Effector memory CD8-positive, alpha-beta T cell (primary cell): ENCODE results near the gene HECW1.

Experiments
- ATAC-seq: fragments of 150-1000 bp; cut with Tn5 transposase; replicated peaks from 2 replicates; pipeline ENCODE4 v1.10.0; 2021; ENCODE audit warnings: mild to moderate bottlenecking, moderate library complexity
- DNase-seq, 3 experiments: peaks; one replicate each; pipeline ENCODE4 v3.0.0; 2021
- H3K27ac Mint-ChIP-seq, 2 donors: one replicate each; pipeline ENCODE4 v1.8.0; 2022; ENCODE audit warnings: mild to moderate bottlenecking in 2 of 2, mixed read lengths in 2 of 2, moderate library complexity in 2 of 2
- H3K27me3 Mint-ChIP-seq, 2 donors: one replicate each; pipeline ENCODE4 v1.8.0; 2022; ENCODE audit warnings: mixed read lengths in 2 of 2
- H3K36me3 Mint-ChIP-seq: one replicate; pipeline ENCODE4 v1.8.0; 2022; ENCODE audit warnings: mild to moderate bottlenecking, moderate library complexity, mixed read lengths; ENCODE audit not compliant: insufficient read depth
- H3K4me1 Mint-ChIP-seq, 2 donors: one replicate each; pipeline ENCODE4 v1.8.0; 2022; ENCODE audit warnings: low read depth in 2 of 2, mixed read lengths in 2 of 2
- H3K4me3 Mint-ChIP-seq, 2 donors: one replicate each; pipeline ENCODE4 v1.8.0; 2022; ENCODE audit warnings: mild to moderate bottlenecking in 2 of 2, mixed read lengths in 2 of 2, moderate library complexity in 2 of 2
- H3K9me3 Mint-ChIP-seq, 2 donors: one replicate each; pipeline ENCODE4 v1.8.0; 2022; ENCODE audit warnings: mixed read lengths in 2 of 2

The HECW1 gene

GRCh38 chr7:43384616-43385308, 272.3 kb downstream of the HECW1 start:
- DNase-seq = no peak
- peaks cover 0 to 4% of the 10 kb centered on the region in 2 donors for H3K4me1 Mint-ChIP-seq
- H3K27me3 Mint-ChIP-seq = peaks cover 15 to 47% of the 10 kb centered on the region in 2 donors
- ATAC-seq = no peak
- H3K36me3 Mint-ChIP-seq = peaks cover 3% of the 10 kb centered on the region
- H3K27ac Mint-ChIP-seq = no peak overlapping the region
- no peaks in the 10 kb centered on the region for H3K9me3 Mint-ChIP-seq
- H3K4me3 Mint-ChIP-seq = no peak overlapping the region

- H3K27me3 Mint-ChIP-seq = peaks cover 14 to 43% of the 10 kb centered on the region in 2 donors
- peaks cover 3% of the 10 kb centered on the region for H3K36me3 Mint-ChIP-seq
- ATAC-seq (no peak), DNase-seq (no peak)
- no peaks in the 10 kb centered on the region for H3K9me3 Mint-ChIP-seq
- peaks cover 0 to 4% of the 10 kb centered on the region in 2 donors for H3K4me1 Mint-ChIP-seq
- no peak overlapping the region for H3K27ac Mint-ChIP-seq
- H3K4me3 Mint-ChIP-seq = no peak overlapping the region
Observed at GRCh38 chr7:43385309-43385680, 272.8 kb downstream of the HECW1 start.

- no peak overlapping the region for H3K4me3 Mint-ChIP-seq
- peaks cover 0 to 4% of the 10 kb centered on the region in 2 donors for H3K4me1 Mint-ChIP-seq
- H3K9me3 Mint-ChIP-seq = no peaks in the 10 kb centered on the region
- peaks cover 14 to 43% of the 10 kb centered on the region in 2 donors for H3K27me3 Mint-ChIP-seq
- peaks cover 3% of the 10 kb centered on the region for H3K36me3 Mint-ChIP-seq
- no peak for ATAC-seq
- no peak overlapping the region for H3K27ac Mint-ChIP-seq
- no peak for DNase-seq
Observed at GRCh38 chr7:43385856-43386255, 273.4 kb downstream of the HECW1 start.

- H3K4me1 Mint-ChIP-seq = peaks cover 0 to 4% of the 10 kb centered on the region in 2 donors
- no peaks in the 10 kb centered on the region for H3K9me3 Mint-ChIP-seq
- peaks cover 14 to 43% of the 10 kb centered on the region in 2 donors for H3K27me3 Mint-ChIP-seq
- H3K27ac Mint-ChIP-seq = no peak overlapping the region
- no peak for DNase-seq
- H3K4me3 Mint-ChIP-seq = no peak overlapping the region
- peaks cover 3% of the 10 kb centered on the region for H3K36me3 Mint-ChIP-seq
- no peak for ATAC-seq
Observed at GRCh38 chr7:43387932-43388331, 275.5 kb downstream of the HECW1 start.

DNA sequence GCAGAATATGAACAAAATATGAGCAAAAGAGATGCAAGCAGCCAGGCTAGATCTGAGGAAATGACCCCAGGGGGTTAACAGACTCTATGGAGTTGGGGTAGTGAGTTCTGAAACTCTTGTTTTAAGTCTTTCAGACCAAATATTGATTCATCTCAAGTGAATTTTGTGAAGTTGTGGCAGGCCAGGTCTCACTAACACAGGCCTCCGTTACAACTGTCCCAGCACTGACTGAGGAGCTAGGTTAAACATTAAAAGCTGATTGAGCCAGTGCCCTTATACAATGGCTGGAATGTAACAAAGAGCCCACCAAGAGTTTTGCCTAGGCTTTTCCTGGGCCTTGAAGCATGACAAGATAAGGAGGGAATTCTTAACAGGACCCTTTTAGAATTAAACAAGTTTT, 278.1 kb downstream of the HECW1 start:
- H3K27ac Mint-ChIP-seq = no peak overlapping the region

GRCh38 chr7:43391518-43391917, 279.1 kb downstream of the HECW1 start:
- Mint-ChIP-seq H3K4me3 (no peak overlapping the region), H3K36me3 (no peaks in the 10 kb centered on the region), H3K27ac (no peak overlapping the region), H3K9me3 (no peaks in the 10 kb centered on the region), H3K27me3 (peaks cover 18 to 56% of the 10 kb centered on the region in 2 donors), H3K4me1 (no peaks in the 10 kb centered on the region)
- ATAC-seq (no peak), DNase-seq (no peak)

More for the DNA sequence above, 278.1 kb downstream of the HECW1 start:
- H3K36me3 Mint-ChIP-seq = no peaks in the 10 kb centered on the region
- no peaks in the 10 kb centered on the region for H3K9me3 Mint-ChIP-seq
- peaks cover 25 to 60% of the 10 kb centered on the region in 2 donors for H3K27me3 Mint-ChIP-seq
- no peak overlapping the region for H3K4me3 Mint-ChIP-seq
- ATAC-seq (no peak), DNase-seq (no peak)
- peaks cover 0 to 4% of the 10 kb centered on the region in 2 donors for H3K4me1 Mint-ChIP-seq

GRCh38 chr7:43392638-43393330, 280.3 kb downstream of the HECW1 start:
- peaks cover 24 to 56% of the 10 kb centered on the region in 2 donors for H3K27me3 Mint-ChIP-seq
- no peaks in the 10 kb centered on the region for H3K4me1 Mint-ChIP-seq
- H3K27ac Mint-ChIP-seq = no peak overlapping the region
- DNase-seq (no peak), ATAC-seq (no peak)
- H3K9me3 Mint-ChIP-seq = no peaks in the 10 kb centered on the region
- H3K36me3 Mint-ChIP-seq = no peaks in the 10 kb centered on the region
- no peak overlapping the region for H3K4me3 Mint-ChIP-seq

DNA sequence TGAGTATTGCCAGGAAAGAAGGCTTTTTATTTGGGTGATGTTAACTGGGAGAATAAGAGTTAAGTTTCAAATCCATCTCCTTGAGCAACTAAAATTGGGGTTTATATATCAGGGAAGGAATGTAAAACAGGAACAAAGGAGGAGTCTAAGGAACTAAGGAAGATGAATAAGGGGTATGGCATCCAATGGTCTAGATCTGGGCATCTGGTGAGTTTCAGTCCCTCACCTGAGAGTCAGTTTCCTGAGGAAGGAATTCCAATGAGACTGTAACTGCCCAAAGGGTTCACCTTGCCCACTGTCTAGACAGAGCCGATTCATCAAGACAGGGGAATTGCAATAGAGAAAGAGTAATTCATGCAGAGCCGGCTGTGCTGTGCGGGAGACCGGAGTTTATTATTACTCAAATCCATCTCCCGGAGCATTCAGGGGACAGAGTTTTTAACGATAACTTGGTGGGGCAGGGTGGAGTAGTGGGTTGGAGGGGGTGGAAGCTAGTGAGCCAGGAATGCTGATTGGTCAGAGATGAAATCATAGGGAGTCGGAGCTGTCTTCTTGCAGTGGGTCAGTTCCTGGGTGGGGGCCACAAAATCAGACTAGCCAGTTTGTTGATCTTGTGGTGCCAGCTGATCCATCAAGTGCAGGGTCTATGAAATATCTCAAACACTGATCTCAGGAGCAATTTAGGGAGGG, 282.1 kb downstream of the HECW1 start:
- DNase-seq = no peak

DNA sequence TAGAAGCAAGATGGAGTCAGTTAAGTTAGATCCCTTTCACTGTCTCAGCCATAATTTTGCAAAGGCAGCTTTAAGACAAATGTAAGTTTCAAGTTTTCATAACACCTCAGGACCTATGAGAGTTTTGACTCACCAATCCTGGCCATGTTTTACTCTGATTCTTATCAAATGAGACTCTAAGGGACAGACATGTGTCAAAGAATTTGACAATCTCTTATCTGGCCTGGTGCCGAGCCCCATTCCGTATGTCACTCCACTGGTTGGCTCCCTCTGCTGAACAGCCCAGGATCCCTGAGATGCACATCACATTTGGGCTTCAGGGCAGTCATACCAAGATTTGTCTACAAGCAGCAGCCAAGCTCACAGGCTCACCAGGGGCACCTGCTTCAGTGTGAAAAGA, 282.9 kb downstream of the HECW1 start:
- DNase-seq = no peak
- Mint-ChIP-seq H3K27me3 (peaks cover 29 to 59% of the 10 kb centered on the region in 2 donors), H3K36me3 (no peaks in the 10 kb centered on the region), H3K27ac (no peak overlapping the region), H3K4me1 (no peaks in the 10 kb centered on the region), H3K4me3 (no peak overlapping the region), H3K9me3 (no peaks in the 10 kb centered on the region)
- ATAC-seq = no peak

More for the DNA sequence above, 282.1 kb downstream of the HECW1 start:
- H3K36me3 Mint-ChIP-seq = no peaks in the 10 kb centered on the region
- no peaks in the 10 kb centered on the region for H3K4me1 Mint-ChIP-seq
- peaks cover 29 to 56% of the 10 kb centered on the region in 2 donors for H3K27me3 Mint-ChIP-seq
- ATAC-seq = no peak
- no peaks in the 10 kb centered on the region for H3K9me3 Mint-ChIP-seq
- no peak overlapping the region for H3K4me3 Mint-ChIP-seq
- no peak overlapping the region for H3K27ac Mint-ChIP-seq

DNA sequence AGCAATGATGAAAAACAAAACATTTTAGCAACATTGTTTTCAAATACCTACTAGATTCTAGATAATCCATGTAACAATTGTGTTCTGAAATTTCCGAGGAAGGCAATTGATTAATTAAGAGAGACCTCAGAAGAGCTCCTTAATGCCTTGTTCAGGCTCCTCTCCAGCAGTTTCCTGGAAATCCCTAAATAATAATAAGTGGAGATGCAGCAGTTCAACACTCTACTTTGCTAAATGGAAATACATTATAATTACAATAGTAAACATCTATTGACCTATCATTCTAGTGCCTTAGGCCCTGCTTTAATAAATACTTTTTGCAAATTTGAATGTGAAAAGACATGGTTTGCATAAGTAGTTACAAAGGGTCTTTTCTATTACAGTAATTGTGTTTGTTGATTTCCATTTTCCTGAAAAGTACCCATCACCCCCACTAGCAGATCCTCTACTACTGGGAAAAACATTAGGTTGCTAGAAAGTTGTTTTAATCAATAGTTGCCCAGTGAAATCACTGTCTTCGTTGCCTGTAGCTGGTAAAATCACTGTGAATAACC, 283.8 kb downstream of the HECW1 start:
- Mint-ChIP-seq H3K36me3 (no peaks in the 10 kb centered on the region), H3K4me3 (no peak overlapping the region), H3K27me3 (peaks cover 34 to 68% of the 10 kb centered on the region in 2 donors), H3K9me3 (no peaks in the 10 kb centered on the region), H3K4me1 (no peaks in the 10 kb centered on the region), H3K27ac (no peak overlapping the region)
- DNase-seq (no peak), ATAC-seq (no peak)

- H3K27ac Mint-ChIP-seq = no peak overlapping the region
- H3K4me3 Mint-ChIP-seq = no peak overlapping the region
- peaks cover 47 to 77% of the 10 kb centered on the region in 2 donors for H3K27me3 Mint-ChIP-seq
- H3K36me3 Mint-ChIP-seq = no peaks in the 10 kb centered on the region
- no peaks in the 10 kb centered on the region for H3K9me3 Mint-ChIP-seq
- DNase-seq (no peak), ATAC-seq (no peak)
- no peaks in the 10 kb centered on the region for H3K4me1 Mint-ChIP-seq
Observed at GRCh38 chr7:43398831-43399230, 286.4 kb downstream of the HECW1 start.

- Mint-ChIP-seq H3K27me3 (peaks cover 13 to 16% of the 10 kb centered on the region in 2 donors), H3K9me3 (no peaks in the 10 kb centered on the region), H3K4me1 (no peaks in the 10 kb centered on the region)
Observed at GRCh38 chr7:43405948-43406347, 293.5 kb downstream of the HECW1 start.

GRCh38 chr7:43406961-43407360, 294.5 kb downstream of the HECW1 start:
- H3K4me1 Mint-ChIP-seq = no peaks in the 10 kb centered on the region
- no peaks in the 10 kb centered on the region for H3K36me3 Mint-ChIP-seq
- DNase-seq (no peak), ATAC-seq (no peak)
- H3K9me3 Mint-ChIP-seq = no peaks in the 10 kb centered on the region
- peaks cover 3 to 6% of the 10 kb centered on the region in 2 donors for H3K27me3 Mint-ChIP-seq
- no peak overlapping the region for H3K27ac Mint-ChIP-seq
- H3K4me3 Mint-ChIP-seq = no peak overlapping the region

More at GRCh38 chr7:43405948-43406347, 293.5 kb downstream of the HECW1 start:
- H3K27ac Mint-ChIP-seq = no peak overlapping the region
- no peak overlapping the region for H3K4me3 Mint-ChIP-seq
- H3K36me3 Mint-ChIP-seq = no peaks in the 10 kb centered on the region
- no peak for ATAC-seq
- no peak for DNase-seq
